Vagina (tissue), 2 donors: Measurements from ENCODE around the gene AKAP10. TPM values are rescaled to one million over a fixed set of nuclear protein-coding genes. Genes with fewer than 3 reads are reported as not detected.

Experiments
- DNase-seq, 2 donors: peaks; one replicate each; pipeline ENCODE4 v3.0.0-alpha.2; 2017; ENCODE audit errors: extremely low spot score in 2 of 2
- H3K27ac ChIP-seq: fragments of 200-600 bp; sonication (generic); one replicate; pipeline ENCODE4 v1.5.1; 2019
- H3K27me3 ChIP-seq: fragments of 200-600 bp; sonication (generic); one replicate; pipeline ENCODE4 v1.5.1; 2019
- H3K36me3 ChIP-seq, 2 donors: fragments of 200-600 bp; sonication (generic); one replicate each; pipeline ENCODE4 v1.5.1; 2017 to 2019
- H3K4me1 ChIP-seq: fragments of 200-600 bp; sonication (generic); one replicate; pipeline ENCODE4 v1.5.1; 2019
- H3K4me3 ChIP-seq, 2 donors: fragments of 200-600 bp; sonication (generic); 1 replicate in 1 of 2; 2 replicates in 1 of 2; pipeline ENCODE4 v1.5.1; 2016 to 2019
- H3K9me3 ChIP-seq: fragments of 200-600 bp; sonication (generic); one replicate; pipeline ENCODE4 v1.5.1; 2019
- POLR2A ChIP-seq, 2 donors: fragments of 450-650 bp; IDR thresholded peaks; one replicate each; pipeline ENCODE4 v1.6.1; 2017; ENCODE audit warnings: antibody characterized with exemption in 2 of 2, mild to moderate bottlenecking in 2 of 2, moderate library complexity in 2 of 2
- POLR2AphosphoS5 ChIP-seq, 2 donors: sonication (generic); formaldehyde crosslinking; IDR thresholded peaks; one replicate each; pipeline ENCODE4 v1.9.0; 2017; ENCODE audit warnings: antibody characterized with exemption in 2 of 2, mild to moderate bottlenecking in 2 of 2, low read depth in 1 of 2; ENCODE audit not compliant: insufficient read depth in 1 of 2
- intact Hi-C: fragments of 100-400 bp; cut with DNase I; formaldehyde crosslinking; loops from one replicate; pipeline ENCODE4 v1.15.1; 2023
- total RNA-seq: library from RNA; depleted of rRNA; stranded (reverse); fragments of >200 nt; gene quantifications from one replicate; pipeline ENCODE4 v1.2.3, GENCODE V29; 2016
- TF ChIP-seq, protein P1 (sequence below), 3 experiments: fragments of 450-650 bp in 2 of 3; fragments of 200-600 bp in 1 of 3; sonication (generic) in 1 of 3; IDR thresholded peaks; one replicate each; pipeline ENCODE4 v1.5.1; 2017 to 2019; ENCODE audit warnings: antibody characterized with exemption in 3 of 3, mild to moderate bottlenecking in 2 of 3, moderate library complexity in 2 of 3

AKAP10 gene
- total RNA-seq, 1 donor from 2014 or later = 23.3 TPM

DNA sequence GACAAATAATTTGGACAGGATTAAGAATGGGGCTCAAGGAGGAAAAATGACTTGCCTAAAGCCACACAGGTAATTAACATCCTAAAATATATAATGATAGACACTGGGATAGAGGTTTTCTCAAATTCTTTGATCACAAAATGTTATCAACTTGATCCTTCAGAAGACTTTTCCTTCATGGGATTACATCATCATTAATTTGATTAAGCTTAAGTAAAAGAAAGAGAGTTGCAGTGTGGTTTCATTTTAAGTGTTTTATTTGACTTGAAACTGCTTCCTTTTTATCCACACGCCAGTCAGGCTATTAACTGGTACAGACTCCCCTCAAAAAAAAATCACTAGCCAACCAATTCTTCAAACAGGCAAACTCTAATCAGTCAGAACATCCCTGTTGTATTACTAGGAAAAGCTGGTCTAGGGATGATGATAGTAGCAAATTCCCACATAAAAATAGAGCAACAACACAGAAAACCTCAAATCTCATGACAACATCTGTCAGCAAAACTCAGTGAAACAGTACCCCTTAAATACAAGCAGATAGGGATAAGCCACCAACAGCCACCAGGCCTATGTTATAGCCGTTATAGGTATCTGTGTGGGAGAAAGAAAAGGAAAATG is 32.5 kb downstream of the AKAP10 start:
- TF ChIP-seq POLR2AphosphoS5 (IDR thresholded peaks at IDR 0.05; ENCODE audit: insufficient read depth in 1 of 2, low read depth in 1 of 2) = no peak
- TF ChIP-seq, protein P1, sequence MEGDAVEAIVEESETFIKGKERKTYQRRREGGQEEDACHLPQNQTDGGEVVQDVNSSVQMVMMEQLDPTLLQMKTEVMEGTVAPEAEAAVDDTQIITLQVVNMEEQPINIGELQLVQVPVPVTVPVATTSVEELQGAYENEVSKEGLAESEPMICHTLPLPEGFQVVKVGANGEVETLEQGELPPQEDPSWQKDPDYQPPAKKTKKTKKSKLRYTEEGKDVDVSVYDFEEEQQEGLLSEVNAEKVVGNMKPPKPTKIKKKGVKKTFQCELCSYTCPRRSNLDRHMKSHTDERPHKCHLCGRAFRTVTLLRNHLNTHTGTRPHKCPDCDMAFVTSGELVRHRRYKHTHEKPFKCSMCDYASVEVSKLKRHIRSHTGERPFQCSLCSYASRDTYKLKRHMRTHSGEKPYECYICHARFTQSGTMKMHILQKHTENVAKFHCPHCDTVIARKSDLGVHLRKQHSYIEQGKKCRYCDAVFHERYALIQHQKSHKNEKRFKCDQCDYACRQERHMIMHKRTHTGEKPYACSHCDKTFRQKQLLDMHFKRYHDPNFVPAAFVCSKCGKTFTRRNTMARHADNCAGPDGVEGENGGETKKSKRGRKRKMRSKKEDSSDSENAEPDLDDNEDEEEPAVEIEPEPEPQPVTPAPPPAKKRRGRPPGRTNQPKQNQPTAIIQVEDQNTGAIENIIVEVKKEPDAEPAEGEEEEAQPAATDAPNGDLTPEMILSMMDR (IDR thresholded peaks at IDR 0.05) = no peak
- intact Hi-C loops = no loop called here
- Histone ChIP-seq H3K4me3 (no peak overlapping the region), H3K4me1 (peaks cover 34% of the 10 kb centered on the region), H3K27me3 (no peaks in the 10 kb centered on the region), H3K27ac (no peak overlapping the region), H3K9me3 (no peaks in the 10 kb centered on the region), H3K36me3 (peaks cover 0 to 19% of the 10 kb centered on the region in 2 donors)
- DNase-seq = no peak

DNA sequence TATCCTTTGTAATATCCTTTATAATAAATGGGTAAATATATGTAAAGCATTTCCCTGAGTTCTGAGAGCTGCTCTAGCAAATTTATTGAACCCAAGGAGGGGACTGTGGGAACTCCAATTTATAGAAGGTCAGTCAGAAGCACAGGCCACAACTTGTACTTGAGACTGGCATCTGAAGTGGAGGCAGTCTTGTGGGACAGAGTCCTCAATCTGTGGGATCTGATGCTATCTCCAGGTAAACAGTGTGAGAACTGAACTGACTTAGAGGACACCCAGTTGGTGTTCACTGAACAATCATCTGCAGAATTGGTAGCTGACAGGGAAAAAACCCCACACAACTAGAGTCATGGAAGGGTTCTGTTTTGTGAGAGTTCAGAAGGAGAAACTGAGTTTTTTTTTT is 34.0 kb downstream of the AKAP10 start:
- intact Hi-C loops = no loop called here

DNA sequence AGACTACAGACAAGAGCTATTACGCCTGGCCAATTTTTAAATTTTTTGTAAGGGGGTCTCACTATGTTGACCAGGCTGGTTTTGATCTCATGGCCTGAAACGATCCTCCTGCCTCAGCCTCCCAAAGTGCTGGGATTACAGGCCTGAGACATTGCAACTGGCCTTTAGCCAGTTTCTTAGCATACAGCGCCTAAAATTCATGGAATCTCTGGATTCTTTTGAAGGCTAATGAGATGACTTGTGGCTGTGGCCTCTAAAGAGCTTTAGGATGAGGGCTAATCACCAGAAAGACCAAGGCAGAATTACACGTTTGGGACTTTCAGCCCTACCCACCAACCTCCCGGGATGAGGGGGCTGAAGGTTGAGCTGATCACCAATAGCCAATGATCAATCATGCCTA is 34.6 kb downstream of the AKAP10 start:
- no peak for DNase-seq
- no peaks in the 10 kb centered on the region for H3K9me3 ChIP-seq
- no peaks in the 10 kb centered on the region for H3K27me3 ChIP-seq
- H3K4me1 ChIP-seq = peaks cover 23% of the 10 kb centered on the region
- H3K36me3 ChIP-seq = peaks cover 0 to 27% of the 10 kb centered on the region in 2 donors
- no peak overlapping the region for H3K27ac ChIP-seq
- intact Hi-C loops = no loop called here
- TF ChIP-seq POLR2AphosphoS5 (IDR thresholded peaks at IDR 0.05; ENCODE audit: insufficient read depth in 1 of 2, low read depth in 1 of 2) = no peak
- H3K4me3 ChIP-seq = no peak overlapping the region

More for the DNA sequence above, 34.0 kb downstream of the AKAP10 start:
- H3K27me3 ChIP-seq = no peaks in the 10 kb centered on the region
- H3K4me1 ChIP-seq = peaks cover 29% of the 10 kb centered on the region
- H3K36me3 ChIP-seq = peaks cover 0 to 24% of the 10 kb centered on the region in 2 donors
- TF ChIP-seq POLR2AphosphoS5 (IDR thresholded peaks at IDR 0.05; ENCODE audit: insufficient read depth in 1 of 2, low read depth in 1 of 2) (no peak), POLR2A (IDR thresholded peaks at IDR 0.05) (no peak)
- TF ChIP-seq, protein P1 (IDR thresholded peaks at IDR 0.05) = no peak
- H3K9me3 ChIP-seq = no peaks in the 10 kb centered on the region
- DNase-seq = no peak
- H3K27ac ChIP-seq = no peak overlapping the region
- H3K4me3 ChIP-seq = no peak overlapping the region

DNA sequence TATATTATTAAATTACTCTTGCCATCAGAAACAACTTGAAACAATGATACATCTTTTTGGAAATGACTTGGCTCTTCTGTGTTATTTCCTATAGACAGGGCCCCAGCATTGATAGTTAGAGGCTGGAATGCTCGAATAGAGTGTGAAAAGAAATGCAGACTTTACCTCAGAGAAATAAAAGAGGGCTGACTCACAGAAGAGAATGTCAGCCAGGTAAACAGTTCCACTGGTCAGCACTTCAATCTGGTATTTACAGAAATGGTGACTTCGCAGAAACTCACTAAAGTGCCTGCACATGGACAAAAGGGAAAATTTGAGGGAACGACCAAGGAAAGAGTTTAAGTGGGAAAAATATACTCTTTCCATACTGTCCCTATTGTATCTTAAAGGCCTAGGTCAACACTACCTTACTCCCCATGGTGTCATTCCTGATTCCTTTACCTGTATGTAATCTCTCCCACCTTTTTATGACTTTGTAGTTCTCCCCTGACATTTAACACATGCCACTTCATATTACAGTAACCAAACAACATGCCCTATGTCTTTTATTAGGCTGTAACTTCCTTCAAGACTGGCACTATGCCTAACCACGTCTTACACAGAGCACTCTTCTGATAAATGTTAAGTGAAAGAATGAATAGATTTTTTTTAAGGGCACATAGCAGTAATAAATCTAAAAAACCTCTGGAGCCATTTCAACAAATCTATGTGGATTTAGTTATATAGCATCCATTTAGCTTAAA is 36.7 kb downstream of the AKAP10 start:
- no peaks in the 10 kb centered on the region for H3K27me3 ChIP-seq
- no peak for TF ChIP-seq POLR2A (IDR thresholded peaks at IDR 0.05)
- TF ChIP-seq, protein P1 (IDR thresholded peaks at IDR 0.05) = no peak
- TF ChIP-seq POLR2AphosphoS5 (IDR thresholded peaks at IDR 0.05; ENCODE audit: insufficient read depth in 1 of 2, low read depth in 1 of 2) = no peak
- H3K4me1 ChIP-seq = peaks cover 18% of the 10 kb centered on the region
- H3K36me3 ChIP-seq = peaks cover 0 to 18% of the 10 kb centered on the region in 2 donors
- no peaks in the 10 kb centered on the region for H3K9me3 ChIP-seq
- intact Hi-C loops = no loop called here
- DNase-seq = no peak
- H3K27ac ChIP-seq = no peak overlapping the region
- no peak overlapping the region for H3K4me3 ChIP-seq

DNA sequence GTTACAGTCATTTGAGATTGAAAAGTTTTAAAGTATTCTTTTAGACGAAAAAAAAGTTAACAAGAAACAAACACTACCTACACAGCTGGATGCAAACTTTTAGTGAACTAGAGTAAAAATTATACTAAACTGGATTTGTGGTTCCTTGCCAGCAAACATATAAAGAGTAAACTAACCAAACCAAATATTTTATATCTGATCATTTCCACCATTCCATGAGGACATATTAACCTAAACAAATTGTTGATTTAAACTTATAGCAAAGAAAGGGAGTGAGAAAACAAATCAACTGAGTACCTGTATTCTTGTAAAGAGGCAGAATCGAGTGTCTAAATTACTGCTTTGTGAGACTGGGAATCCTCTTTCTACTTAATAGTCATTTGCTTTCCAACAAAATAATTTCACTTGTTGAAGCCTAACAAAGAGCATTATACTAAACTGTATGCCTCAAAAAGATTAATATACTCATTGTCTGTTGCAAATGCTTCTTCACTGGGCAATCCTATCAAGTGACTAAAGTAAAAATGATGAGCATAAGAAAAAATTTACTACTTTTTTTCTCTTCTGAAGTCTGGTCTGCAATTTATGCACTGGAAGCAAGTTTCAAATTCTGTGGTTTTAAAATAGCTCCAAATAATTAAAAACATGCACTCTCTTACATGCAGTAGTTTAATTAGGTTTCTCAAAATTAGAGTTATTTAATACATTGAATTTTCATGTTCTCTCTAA is 37.5 kb downstream of the AKAP10 start:
- Histone ChIP-seq H3K27ac (no peak overlapping the region), H3K27me3 (no peaks in the 10 kb centered on the region), H3K4me3 (no peak overlapping the region), H3K36me3 (peaks cover 0 to 25% of the 10 kb centered on the region in 2 donors), H3K4me1 (peaks cover 18% of the 10 kb centered on the region), H3K9me3 (no peaks in the 10 kb centered on the region)
- DNase-seq = no peak
- intact Hi-C loops = no loop called here
- TF ChIP-seq, protein P1 (IDR thresholded peaks at IDR 0.05) = no peak
- TF ChIP-seq POLR2A (IDR thresholded peaks at IDR 0.05) (no peak), POLR2AphosphoS5 (IDR thresholded peaks at IDR 0.05; ENCODE audit: insufficient read depth in 1 of 2, low read depth in 1 of 2) (no peak)
